GM12872 (cell line): ENCODE results near the gene CYP1B1.

Source experiments
- CTCF ChIP-seq: IDR thresholded peaks from 3 replicates; pipeline ENCODE4 v1.5.1; 2011; ENCODE audit warnings: low read depth, mild to moderate bottlenecking, low read length, moderate library complexity; ENCODE audit not compliant: insufficient read depth

Gene CYP1B1

DNA sequence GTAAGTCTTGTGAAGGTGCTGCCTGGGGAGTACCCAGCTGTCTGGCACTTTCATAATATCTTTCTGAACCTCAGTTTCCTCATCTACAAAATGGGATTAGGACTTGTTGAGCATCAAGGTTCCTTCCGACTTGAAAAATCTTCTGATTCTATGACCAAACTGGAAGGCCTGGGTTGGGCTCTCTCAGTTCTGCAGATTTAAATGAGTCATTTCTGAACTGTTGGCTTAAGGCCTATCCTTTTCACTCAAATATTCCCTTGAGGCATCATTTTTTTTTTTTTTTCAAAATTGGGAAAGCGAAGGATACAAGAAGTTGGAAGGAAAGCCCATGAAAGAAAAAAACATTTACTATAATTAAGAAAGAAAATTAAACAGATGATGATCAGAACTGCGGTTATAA, 40.8 kb upstream of the CYP1B1 start:
- TF ChIP-seq CTCF = no peak

DNA sequence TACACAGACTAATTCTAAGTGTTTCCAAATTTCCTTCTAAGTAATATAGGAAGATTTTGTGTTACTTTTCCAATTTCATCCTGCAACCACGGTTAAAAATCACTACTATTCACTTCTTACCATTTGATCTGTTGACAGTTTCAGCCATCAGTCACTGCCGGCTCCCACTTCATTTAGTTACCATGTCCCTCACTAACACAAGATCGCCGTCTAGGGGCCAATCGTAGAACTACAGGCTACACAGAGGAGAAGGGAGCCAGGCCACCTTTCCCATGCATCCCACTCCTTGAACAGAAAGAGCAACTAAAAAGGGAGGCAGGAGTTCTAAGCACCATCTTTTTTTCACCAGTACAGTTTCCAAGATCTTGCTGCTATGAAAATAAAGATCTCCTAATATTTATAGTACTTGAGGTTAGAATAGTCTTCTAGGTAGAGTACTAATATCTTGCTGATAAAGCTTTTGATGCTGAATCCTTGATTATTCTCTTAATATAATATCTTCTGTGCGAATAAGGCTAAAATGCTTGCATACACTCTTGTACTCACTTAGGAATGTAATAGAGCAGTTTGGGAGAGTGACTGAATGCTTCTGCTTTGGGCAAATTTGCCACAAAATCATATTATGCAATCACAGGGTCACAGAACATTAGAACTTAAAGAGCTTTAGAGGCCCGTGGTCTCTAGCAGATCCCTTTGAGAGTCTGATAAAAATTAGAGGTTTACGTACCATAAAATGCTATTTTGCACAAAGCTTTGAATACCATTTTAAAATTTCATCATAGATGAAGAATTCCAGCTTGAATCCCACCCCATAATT, 39.5 kb upstream of the CYP1B1 start:
- peak; percentile 99 for TF ChIP-seq CTCF

GRCh38 chr2:38113981-38114708, 38.2 kb upstream of the CYP1B1 start:
- TF ChIP-seq CTCF = no peak

DNA sequence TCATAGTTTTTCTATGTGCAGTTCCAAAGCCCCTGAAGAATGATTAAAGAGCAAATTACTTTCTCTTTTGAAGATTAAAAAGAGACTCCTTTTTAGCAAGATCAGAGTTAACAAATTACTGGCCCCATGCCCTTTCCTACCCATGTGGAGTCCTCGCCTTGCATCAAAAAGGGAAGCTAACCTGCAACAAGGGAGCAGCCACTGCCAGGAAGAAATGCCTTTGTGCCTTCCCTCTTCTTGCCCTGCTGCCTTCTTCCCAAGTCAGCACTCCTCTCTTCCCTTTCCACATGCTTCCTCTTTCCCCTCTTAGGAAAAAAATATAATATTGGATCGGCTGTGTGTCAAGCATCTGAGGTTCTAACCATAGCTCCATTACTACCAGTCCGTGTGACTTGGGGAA, 37.1 kb upstream of the CYP1B1 start:
- TF ChIP-seq CTCF = no peak

DNA sequence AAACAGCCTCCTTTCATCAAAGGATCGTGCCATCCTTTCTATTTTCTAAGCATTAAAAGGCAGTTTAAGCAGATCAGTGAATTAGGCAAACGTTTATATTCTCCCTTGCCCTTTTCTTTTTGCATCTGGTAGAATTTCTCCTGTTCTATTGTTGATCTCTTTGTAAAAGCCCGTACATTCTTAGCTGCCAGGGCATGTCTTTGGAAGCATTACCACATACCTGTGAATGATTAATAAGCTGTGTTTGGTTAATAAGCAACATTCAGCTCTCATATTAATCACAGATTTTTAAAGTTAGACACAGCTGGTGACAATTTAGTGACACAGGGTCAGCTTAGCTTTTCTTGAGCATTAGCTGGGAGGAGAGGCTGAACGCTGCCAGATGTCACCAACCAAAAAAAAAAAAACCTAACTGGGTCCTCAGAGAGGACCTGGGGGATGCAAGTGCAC, 33.8 kb upstream of the CYP1B1 start:
- TF ChIP-seq CTCF = no peak

DNA sequence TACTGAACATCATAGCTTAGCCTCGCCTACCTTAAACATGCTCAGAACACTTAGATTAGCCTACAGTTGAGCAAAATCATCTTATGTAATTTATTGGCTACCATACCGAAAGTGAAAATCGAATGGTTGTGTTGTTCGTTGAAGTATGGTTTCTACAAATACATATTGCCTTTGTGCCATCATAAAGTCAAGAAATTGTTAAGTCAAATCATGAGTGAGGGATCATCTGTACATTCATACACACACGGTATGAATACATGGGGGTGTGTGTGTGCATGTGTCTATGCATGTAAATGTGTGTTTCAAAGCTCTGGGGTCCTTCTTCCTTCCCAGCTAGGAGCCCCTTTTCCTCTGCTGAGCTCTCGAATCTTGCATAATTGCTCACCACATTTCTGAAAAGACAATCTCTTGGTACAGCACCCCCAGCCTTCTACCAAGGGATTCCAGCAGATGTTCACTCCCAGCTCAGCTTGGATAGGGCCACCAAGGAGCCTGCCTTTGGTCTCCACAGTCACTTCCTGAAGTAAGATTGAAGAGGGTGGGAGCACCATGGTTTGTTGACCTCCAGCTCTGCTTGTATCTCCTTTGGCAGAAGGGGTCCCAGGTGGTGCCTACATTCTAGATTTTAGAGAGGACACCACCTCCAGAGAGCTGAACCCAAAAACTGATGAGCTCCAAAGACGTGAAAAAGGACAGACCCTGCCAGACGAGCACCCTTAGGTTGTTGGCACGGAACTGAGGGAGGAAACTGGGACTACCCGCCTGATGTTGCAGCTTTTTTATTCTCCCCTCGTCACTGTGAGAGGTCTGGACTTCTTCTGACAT, 33.2 kb upstream of the CYP1B1 start:
- TF ChIP-seq CTCF = no peak
